ENCODE data around the gene ANAPC15.

Gene ANAPC15

GRCh38 chr11:72100009-72100408 is 12.5 kb downstream of the ANAPC15 start:
- H3K27ac ChIP-seq (ENCODE audit: extremely low read depth, low read depth, low read length) = no peak overlapping the region
- H3K4me1 ChIP-seq (ENCODE audit: control insufficient read depth, insufficient read depth, low read length) = no peaks in the 10 kb centered on the region
- ChIA-PET POLR2A (interaction anchor here (0.6 kb wide), 1 partner anchor 337 kb away, joined by 3 read pairs; no protein-coding TSS in a partner anchor), CTCF (interaction anchor here (0.7 to 3.2 kb wide), 3 partner anchors 9 to 74 kb away, joined by 3 to 18 read pairs (median 6); no protein-coding TSS in a partner anchor)
- peaks cover 0 to 66% of the 10 kb centered on the region in 2 experiments; a peak in 1 of 3 replicates for H3K36me3 ChIP-seq (ENCODE audit: control insufficient read depth in 2 of 2, insufficient read depth in 1 of 2, low read length in 2 of 2)
- H3K9me3 ChIP-seq (ENCODE audit: control insufficient read depth, insufficient read depth, low read depth, low read length) = no peaks in the 10 kb centered on the region
- no peak overlapping the region for H3K4me3 ChIP-seq (ENCODE audit: low read depth, low read length)
- TF ChIP-seq YY1 (tag by site-specific recombination; IDR thresholded peaks at IDR 0.05) (no peak), ZNF121 (tag by site-specific recombination; IDR thresholded peaks at IDR 0.05) (peak; percentile 18; the same call in 1 of the 2 replicates)

DNA sequence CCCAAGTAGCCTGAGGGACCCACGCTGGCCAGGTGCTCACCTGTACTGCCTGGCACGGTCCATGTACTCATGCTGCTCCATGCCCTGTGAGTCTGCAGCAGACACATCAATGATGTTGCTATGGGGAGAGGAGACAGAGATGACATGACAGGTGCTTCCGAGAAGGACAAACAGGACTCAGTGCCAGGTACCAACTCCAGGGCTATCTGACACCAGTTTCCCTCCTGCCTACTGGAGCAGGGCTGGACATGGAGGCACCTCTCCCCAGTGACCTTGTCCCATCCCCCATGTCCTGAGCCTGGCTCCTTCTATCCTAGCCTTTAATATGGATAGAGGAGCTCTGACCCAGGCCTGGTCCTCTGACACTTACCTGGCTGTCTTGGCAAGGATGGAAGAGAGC is 13.8 kb downstream of the ANAPC15 start:
- no peak overlapping the region for H3K27ac ChIP-seq (ENCODE audit: extremely low read depth, low read depth, low read length)
- H3K36me3 ChIP-seq (ENCODE audit: control insufficient read depth in 2 of 2, insufficient read depth in 1 of 2, low read length in 2 of 2) = peaks cover 0 to 76% of the 10 kb centered on the region in 2 experiments; a peak in 1 of 3 replicates
- no peaks in the 10 kb centered on the region for H3K9me3 ChIP-seq (ENCODE audit: control insufficient read depth, insufficient read depth, low read depth, low read length)
- H3K4me3 ChIP-seq (ENCODE audit: low read depth, low read length) = no peak overlapping the region
- TF ChIP-seq, protein P1, sequence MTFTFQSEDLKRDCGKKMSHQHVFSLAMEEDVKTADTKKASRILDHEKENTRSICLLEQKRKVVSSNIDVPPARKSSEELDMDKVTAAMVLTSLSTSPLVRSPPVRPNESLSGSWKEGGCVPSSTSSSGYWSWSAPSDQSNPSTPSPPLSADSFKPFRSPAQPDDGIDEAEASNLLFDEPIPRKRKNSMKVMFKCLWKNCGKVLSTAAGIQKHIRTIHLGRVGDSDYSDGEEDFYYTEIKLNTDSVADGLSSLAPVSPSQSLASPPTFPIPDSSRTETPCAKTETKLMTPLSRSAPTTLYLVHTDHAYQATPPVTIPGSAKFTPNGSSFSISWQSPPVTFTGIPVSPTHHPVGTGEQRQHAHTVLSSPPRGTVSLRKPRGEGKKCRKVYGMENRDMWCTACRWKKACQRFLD (tag by site-specific recombination; IDR thresholded peaks at IDR 0.05) = no peak
- POLR2A ChIA-PET = interaction anchor here (1.1 kb wide), 1 partner anchor 17 kb away, joined by 3 read pairs; no protein-coding TSS in a partner anchor
- no peaks in the 10 kb centered on the region for H3K4me1 ChIP-seq (ENCODE audit: control insufficient read depth, insufficient read depth, low read length)
- CTCF ChIA-PET = interaction anchor here (0.6 to 10.1 kb wide), 4 partner anchors 8 to 297 kb away, joined by 3 to 184 read pairs (median 4); no protein-coding TSS in a partner anchor

DNA sequence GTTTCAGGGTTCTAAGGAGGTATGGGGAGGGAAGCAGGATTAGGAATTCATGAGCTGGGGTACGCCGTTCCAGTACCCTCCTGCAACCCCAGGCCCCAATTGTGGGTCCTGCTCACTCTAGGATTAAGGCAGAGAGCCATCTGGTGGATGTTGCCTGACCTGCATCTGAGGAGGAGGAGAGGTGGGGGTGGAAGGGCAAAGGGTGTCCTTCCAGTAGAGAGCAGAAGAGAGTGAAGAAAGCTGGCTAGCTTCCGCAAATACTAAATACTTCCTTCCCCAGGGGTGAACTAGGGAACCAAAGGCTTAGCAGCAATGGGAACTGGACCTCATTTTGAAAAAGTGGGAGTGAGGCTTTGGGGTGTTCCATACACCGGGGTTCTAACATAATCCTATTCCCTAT is 21.2 kb downstream of the ANAPC15 start:
- H3K9me3 ChIP-seq (ENCODE audit: control insufficient read depth, insufficient read depth, low read depth, low read length) = no peaks in the 10 kb centered on the region
- POLR2A ChIA-PET = interaction anchor here (0.6 to 1.6 kb wide), 4 partner anchors 10 to 356 kb away, joined by 3 to 9 read pairs (median 3); partner anchors contain the start of gene LAMTOR1
- no peak overlapping the region for H3K4me3 ChIP-seq (ENCODE audit: low read depth, low read length)
- H3K36me3 ChIP-seq (ENCODE audit: control insufficient read depth in 2 of 2, insufficient read depth in 1 of 2, low read length in 2 of 2) = peaks cover 0 to 59% of the 10 kb centered on the region in 2 experiments; a peak in 1 of 3 replicates
- no peak overlapping the region for H3K27ac ChIP-seq (ENCODE audit: extremely low read depth, low read depth, low read length)
- CTCF ChIA-PET = interaction anchor here (0.5 to 10.1 kb wide), 23 partner anchors 8 to 571 kb away, joined by 3 to 184 read pairs (median 6); partner anchors contain the start of gene LAMTOR1
- TF ChIP-seq ZNF654 (tag by site-specific recombination; IDR thresholded peaks at IDR 0.05; ENCODE audit: low read depth) (peak; percentile 54), ZNF341 (tag by site-specific recombination; IDR thresholded peaks at IDR 0.05; ENCODE audit: low read depth) (peak; percentile 62), ZNF664 (tag by site-specific recombination; IDR thresholded peaks at IDR 0.05) (no peak), CTCF (tag by site-specific recombination; IDR thresholded peaks at IDR 0.05) (peak; percentile 85), MYNN (tag by site-specific recombination; IDR thresholded peaks at IDR 0.05; ENCODE audit: borderline replicate concordance) (no peak), PATZ1 (tag by site-specific recombination; IDR thresholded peaks at IDR 0.05) (peak; percentile 13; the same call in 1 of the 2 replicates), ZFP41 (tag by site-specific recombination; IDR thresholded peaks at IDR 0.05; ENCODE audit: borderline replicate concordance) (no peak), PRDM1 (tag by site-specific recombination; IDR thresholded peaks at IDR 0.05) (peak; percentile 60)
- TF ChIP-seq, protein P2, sequence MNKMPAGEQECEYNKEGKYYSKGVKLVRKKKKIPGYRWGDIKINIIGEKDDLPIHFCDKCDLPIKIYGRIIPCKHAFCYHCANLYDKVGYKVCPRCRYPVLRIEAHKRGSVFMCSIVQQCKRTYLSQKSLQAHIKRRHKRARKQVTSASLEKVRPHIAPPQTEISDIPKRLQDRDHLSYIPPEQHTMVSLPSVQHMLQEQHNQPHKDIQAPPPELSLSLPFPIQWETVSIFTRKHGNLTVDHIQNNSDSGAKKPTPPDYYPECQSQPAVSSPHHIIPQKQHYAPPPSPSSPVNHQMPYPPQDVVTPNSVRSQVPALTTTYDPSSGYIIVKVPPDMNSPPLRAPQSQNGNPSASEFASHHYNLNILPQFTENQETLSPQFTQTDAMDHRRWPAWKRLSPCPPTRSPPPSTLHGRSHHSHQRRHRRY (tag by site-specific recombination; IDR thresholded peaks at IDR 0.05) = no peak
- TF ChIP-seq, protein P3, sequence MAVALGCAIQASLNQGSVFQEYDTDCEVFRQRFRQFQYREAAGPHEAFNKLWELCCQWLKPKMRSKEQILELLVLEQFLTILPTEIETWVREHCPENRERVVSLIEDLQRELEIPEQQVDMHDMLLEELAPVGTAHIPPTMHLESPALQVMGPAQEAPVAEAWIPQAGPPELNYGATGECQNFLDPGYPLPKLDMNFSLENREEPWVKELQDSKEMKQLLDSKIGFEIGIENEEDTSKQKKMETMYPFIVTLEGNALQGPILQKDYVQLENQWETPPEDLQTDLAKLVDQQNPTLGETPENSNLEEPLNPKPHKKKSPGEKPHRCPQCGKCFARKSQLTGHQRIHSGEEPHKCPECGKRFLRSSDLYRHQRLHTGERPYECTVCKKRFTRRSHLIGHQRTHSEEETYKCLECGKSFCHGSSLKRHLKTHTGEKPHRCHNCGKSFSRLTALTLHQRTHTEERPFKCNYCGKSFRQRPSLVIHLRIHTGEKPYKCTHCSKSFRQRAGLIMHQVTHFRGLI (tag by site-specific recombination; IDR thresholded peaks at IDR 0.05) = no peak
- no peaks in the 10 kb centered on the region for H3K4me1 ChIP-seq (ENCODE audit: control insufficient read depth, insufficient read depth, low read length)
